GM10266 (cell line): ENCODE results near the gene UBASH3B.
"Not testable (repeated sequence)": the region's sequence is repeated elsewhere in the genome, so short reads cannot be mapped to it uniquely, and the experiment has no call there.

Source experiments
- DNase-seq: peaks from one replicate; pipeline ENCODE4 v3.0.0; 2012; ENCODE audit errors: extremely low spot score
- CTCF ChIP-seq: IDR thresholded peaks from 2 replicates; pipeline ENCODE4 v1.5.1; 2012; ENCODE audit warnings: mild to moderate bottlenecking, low read depth; ENCODE audit not compliant: control insufficient read depth, insufficient read depth; ENCODE audit errors: missing control alignments

The UBASH3B gene

GRCh38 chr11:122619757-122620156, 35.8 kb upstream of the UBASH3B start:
- no peak for DNase-seq
- no peak for TF ChIP-seq CTCF

GRCh38 chr11:122625501-122625900, 30.0 kb upstream of the UBASH3B start:
- not testable (repeated sequence) for DNase-seq

- no peak for DNase-seq
- TF ChIP-seq CTCF: no peak
These were observed 29.4 kb upstream of the UBASH3B start for GRCh38 chr11:122625976-122626665.

GRCh38 chr11:122627745-122628144, 27.8 kb upstream of the UBASH3B start:
- DNase-seq: no peak
- no peak for TF ChIP-seq CTCF

GRCh38 chr11:122628810-122629555, 26.5 kb upstream of the UBASH3B start:
- peak; percentile 83 for TF ChIP-seq CTCF
- peak; percentile 71 for DNase-seq

GRCh38 chr11:122632181-122632824, 23.2 kb upstream of the UBASH3B start:
- no peak for TF ChIP-seq CTCF
- DNase-seq: no peak

- peak; percentile 50 for DNase-seq
- peak; percentile 22 for TF ChIP-seq CTCF
These were observed 22.2 kb upstream of the UBASH3B start for GRCh38 chr11:122633219-122633829.
